Retina (tissue), 1 donor: ENCODE data around the gene MPO.

ENCODE experiments used
- DNase-seq: peaks from one replicate; pipeline ENCODE4 v3.0.0-alpha.2; 2016

MPO gene, protein sequence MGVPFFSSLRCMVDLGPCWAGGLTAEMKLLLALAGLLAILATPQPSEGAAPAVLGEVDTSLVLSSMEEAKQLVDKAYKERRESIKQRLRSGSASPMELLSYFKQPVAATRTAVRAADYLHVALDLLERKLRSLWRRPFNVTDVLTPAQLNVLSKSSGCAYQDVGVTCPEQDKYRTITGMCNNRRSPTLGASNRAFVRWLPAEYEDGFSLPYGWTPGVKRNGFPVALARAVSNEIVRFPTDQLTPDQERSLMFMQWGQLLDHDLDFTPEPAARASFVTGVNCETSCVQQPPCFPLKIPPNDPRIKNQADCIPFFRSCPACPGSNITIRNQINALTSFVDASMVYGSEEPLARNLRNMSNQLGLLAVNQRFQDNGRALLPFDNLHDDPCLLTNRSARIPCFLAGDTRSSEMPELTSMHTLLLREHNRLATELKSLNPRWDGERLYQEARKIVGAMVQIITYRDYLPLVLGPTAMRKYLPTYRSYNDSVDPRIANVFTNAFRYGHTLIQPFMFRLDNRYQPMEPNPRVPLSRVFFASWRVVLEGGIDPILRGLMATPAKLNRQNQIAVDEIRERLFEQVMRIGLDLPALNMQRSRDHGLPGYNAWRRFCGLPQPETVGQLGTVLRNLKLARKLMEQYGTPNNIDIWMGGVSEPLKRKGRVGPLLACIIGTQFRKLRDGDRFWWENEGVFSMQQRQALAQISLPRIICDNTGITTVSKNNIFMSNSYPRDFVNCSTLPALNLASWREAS

DNA sequence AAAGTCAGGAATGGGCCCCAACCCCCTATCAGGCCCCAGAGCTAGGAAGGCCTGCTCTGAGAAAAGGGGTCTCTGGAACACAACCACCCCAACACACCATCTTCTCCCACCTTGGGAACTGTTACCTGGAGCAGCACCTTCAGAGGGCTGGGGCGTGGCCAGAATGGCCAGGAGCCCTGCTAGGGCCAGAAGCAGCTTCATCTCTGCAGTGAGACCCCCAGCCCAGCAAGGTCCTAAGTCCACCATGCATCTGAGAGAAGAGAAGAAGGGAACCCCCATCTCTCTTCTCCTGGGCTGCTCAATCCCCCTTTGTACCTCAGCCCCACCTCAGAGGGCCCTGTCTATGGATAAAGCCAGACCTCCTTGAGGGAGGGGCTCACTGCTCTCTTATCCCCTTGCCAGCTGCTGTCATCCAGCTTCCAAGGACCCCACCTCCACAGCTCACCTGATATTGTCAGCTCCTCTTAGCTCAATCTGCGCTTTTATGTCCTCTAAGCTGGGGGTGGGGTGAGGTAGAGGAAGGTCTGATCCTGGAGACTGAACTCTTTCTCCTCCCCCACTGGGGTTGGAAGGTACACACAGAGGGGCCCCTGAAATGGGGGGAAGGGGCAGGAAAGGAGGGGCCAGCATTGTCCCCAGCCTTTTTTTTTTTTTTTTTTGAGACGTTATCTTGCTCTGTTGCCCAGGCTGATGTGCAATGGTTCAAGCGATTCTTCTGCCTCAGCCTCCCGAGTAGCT, at the start of gene MPO:
MPO (minus strand) TSS at position 456 of the 738 bp plus-strand sequence; CDS start at position 279, 177 bp downstream.
- DNase-seq, result no peak

DNA sequence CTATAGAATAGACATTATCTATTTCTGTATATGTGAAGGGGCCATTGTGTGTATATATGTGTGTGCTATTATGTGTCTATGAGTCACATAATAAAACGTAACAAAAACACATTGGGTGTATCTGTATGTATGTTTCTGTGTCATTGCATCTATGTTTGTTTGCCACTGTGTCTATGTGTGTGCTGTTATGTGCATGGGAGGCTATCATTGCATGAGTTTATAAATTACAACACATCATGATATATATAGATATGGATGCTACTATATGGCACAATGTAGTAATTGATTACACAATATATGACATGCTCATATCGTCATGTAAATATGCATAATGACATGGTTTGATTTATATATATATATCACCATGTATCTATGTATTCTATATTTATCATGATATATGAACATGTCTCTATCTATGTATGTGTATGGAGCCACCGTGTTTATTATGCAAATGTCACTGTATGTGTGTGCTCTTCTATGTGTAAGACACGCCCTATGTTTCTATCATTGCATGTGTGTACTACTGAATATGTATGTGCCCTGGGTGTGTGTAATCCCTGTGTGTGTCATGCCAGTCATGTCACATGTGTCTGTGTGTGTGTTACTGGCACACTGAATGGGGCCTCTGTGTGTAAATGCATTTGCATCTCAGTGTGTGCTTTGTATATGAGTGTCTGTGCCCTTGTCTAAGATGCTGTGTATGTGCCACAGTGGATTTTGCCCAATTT, 49.2 kb upstream of the MPO start:
- DNase-seq, result no peak

DNA sequence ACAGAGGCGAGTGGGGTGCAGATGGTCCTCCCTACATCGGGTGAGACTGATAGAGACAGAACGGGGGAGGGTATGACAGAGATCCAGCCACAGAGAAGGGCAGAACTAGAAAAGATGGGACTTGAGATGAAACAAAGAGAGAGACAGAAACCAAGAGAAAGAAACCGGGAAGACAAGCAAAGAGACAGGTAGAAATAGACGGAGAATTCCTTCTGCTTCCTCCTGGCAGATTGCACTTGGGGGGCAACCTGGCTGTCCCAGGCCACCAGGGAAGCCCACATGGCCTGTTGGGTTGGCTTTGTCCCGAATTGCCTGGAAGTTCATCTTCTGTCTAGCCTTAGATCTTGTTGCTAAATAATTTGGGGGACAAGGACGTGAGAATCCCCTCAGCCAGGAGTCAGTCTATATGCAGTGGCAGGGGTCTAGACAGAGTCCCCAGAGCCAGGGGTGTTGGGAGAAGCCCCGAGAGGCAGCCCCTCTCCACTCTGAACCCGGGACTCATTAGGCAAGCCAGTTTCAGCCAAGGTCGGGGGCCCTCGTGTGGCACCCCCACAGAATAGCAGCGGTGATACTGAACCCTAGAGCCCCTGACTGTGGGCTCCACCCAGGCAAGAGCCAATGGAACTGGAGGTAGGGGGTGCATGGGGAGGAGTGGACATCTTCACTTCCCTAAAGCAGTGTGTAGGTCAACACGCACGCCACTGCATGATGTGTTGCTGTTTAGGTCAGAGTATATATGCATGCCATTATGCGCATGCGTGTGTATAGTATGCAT, 48.5 kb upstream of the MPO start:
- peak; percentile 52 for DNase-seq

DNA sequence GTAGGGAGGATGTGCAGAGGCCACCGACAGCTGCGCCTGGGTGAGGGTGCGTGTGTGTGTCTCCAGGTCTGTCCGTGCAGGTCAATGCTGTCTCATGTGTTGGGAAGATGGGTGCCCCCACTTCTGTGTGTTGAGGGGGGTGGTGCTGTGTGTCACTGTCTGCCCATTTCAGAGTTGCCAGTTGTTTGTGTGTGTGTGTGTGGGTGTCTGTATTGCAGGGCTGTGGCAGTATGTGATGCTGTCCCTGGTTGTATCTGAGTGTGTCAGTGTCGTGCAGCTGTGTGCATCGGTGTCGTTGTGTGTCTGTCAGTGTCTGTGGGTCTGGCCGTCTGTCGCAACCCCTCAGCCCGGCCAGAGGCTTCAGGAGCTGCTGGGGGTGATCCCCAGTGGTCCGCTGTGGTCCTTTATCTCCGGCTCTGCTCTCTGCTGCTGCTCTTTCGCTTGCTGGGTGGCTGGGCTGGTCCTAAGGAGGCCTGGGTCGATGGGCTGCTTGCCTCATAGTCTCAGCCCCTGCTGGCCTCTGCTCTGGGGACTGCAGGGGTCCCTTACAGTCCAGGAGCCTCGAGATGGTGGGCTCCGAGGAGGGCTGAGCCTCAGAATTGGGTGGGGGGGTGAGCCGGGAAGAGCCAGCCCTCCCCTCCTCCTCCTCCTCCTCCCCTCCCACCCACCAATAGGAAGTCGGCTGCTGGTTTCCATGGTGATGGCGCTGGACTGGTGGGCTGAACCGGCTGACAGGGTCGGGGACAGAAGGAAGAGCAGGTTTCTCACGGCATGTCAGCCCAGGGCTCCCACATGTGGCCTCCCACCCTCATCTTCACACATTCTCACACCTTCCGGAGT, 47.7 kb upstream of the MPO start, which contains the start of gene TSPOAP1:
TSPOAP1 (minus strand) TSS at position 601 of the 840 bp plus-strand sequence. CDS start 875 bp downstream, outside the sequence.
- peak; percentile 85 for DNase-seq

DNA sequence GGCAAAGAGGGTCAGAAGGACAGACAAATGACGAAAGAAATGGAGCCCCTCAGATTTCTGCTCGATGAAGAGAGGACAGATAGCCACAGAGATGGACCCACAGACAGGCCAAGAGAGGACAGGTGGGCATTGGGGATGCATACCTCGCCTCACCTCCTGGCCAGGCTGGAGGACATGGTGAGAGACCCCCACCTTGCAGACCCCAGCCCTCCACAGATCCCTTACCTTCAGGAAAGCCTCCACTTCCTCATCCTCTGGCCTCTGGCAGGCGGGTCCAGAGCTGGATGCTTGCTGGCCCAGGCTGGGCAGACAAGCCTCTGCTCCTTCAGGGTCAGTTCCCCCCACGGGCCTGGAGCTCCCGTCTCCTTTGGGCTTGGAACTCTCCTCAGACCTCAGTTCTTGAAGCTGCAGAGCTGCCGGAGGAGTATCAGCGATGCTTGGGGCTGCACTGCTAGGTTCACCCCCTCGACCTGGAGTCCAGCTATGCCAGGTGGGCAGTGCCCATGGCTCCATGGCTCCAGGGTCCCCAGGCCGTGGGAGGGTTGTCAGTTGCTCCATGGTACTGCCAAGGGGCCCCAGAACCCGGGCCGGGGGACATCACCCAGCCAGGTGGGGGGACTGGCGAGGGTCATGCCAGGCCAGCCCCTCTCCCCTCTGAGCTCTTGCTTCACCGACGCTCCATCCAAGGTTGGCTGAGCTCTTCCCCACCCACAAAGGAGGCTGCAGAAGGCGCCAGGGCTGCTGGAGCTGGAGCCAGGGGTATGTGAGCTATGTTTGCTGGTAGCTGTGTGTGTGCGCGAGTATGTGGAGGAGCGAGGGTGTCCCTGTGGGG, 46.8 kb upstream of the MPO start:
- no peak for DNase-seq

GRCh38 chr17:58326609-58327362, 46.1 kb upstream of the MPO start:
- no peak for DNase-seq

DNA sequence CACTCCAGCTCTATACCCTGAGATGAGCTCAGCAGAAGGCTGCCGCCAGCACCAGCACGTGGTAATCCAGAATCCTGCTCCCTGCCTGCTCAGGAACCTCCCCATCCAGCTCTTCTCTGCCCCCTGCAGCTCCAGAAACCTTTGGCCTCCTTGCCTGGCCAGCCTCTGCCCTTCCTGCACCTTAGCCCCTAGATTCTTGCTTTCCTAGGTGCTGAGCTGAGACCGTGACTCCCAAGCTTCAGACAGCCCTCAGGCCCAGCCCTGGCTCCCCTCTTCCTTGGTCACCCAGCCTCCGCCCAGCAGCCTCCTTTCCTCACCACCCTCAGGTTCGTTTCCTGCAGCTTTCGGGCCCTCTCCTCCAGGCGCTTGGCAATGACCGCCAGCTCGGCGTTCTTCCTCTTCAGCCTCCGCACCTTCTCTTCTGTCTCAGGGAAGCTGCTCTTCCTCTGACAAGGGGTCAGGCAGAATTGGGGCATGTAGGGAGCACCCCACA, 45.3 kb upstream of the MPO start:
- DNase-seq, result no peak

DNA sequence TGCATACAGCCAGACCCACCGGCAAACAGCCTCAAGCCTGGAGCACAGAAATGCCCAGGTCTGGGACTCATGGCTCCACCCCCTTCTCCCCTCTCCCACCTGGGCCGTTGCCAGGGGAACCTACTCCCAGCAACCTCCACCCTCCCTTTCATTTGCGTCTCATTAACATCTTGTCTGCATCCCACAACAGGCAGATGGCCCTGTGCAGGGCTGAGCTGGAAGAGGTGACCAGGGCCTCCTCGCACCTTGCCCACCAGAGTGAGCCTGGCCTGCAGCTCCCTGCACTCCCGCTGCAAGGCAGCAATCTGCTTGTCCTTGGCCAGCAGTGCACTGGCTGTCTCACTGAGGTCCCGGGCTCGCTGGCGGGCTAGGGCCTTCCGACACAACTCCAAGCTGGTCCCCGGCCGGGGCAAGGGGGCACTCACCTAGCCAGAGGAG, 44.6 kb upstream of the MPO start:
- DNase-seq, result no peak

DNA sequence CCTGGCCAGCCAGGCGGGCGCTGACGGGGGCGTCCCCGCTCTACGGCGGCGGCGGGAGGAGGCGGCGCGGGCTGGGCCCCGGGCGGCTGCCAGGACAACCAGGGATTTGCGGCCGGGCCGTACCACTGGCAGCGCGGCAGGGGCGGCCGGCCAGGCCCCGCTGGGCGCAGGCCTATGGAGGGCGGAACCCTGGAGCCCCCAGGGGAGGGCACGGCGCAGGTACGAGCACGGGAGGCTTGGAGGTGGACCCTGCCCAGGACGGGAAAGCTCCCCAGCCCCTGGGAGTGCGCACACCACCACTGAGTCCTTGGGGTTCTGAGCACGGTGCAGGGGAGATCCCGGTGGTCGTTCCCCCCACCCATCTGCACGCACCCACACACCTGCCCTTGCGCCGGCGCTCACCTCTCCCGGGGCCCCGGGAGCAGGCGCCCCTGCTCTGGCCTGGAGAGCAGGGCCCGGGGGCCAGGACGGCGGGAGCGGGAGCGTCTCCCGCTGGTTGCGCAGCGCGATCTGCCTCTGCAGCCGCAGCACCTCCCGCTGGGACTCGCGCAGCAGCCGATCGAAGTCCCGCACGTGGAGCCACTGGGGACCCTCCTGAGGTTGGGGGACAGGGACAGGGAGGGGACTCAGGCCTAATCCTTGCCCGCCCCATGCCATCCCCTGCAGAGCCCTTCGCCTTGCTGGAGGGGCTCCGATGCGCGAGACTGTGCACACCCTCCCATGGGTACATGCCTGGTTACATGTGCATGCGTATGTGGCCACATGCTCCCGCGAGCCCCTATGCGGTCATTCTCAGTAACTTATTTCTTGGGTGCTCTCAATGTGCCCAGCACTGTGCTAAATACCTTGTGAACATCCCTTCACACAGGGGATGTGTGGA, 43.9 kb upstream of the MPO start:
- DNase-seq, result peak; percentile 82

GRCh38 chr17:58324056-58324408, 43.3 kb upstream of the MPO start:
- DNase-seq, result no peak

GRCh38 chr17:58323366-58324055, 42.8 kb upstream of the MPO start:
- no peak for DNase-seq

- no peak for DNase-seq
Measured at GRCh38 chr17:58322581-58323185, 41.9 kb upstream of the MPO start.

DNA sequence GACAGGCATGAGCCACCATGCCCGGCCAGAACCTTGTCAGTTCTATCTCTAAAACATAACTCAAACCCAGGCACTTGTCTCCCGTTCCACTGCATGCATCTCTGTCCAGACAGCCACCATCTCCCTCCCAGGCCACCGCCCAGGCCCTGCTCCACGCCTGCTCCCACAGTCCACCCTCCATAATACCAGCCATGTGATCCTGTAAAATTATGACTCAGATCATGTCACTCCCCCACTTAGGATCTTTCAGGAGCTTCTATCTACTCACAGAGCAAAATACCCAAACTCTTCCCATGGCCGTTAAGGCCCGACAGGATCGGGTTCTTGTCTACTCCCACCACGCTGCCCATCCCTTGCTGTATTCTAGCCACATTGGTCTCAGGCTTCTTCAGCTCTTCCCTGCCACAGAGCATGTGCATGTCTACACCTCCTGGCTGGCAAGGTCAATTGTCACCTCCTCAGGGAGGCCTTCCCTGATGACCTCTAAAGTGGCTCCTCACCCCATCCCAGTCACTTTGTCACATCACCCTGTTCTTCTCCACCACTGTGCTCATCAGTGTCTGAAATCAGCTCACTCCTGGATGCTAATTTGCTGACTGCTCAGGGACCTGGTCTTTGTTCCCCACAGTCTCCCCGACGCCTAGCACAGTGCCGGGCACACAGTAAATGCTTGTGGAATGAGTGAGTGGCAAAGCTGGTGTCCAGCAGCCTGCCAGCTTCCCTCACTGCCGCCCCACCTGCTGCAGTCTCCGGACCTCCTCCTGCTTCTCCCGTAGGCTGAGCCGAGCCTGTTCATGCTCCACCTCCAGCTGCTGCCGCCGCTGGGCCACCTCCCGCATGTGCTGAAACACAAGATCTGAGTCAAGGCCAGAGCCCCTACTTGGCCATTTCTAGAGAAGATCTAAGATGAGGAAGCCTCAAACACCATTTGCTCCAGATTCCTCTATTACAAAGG, 41.1 kb upstream of the MPO start:
- DNase-seq, result no peak

DNA sequence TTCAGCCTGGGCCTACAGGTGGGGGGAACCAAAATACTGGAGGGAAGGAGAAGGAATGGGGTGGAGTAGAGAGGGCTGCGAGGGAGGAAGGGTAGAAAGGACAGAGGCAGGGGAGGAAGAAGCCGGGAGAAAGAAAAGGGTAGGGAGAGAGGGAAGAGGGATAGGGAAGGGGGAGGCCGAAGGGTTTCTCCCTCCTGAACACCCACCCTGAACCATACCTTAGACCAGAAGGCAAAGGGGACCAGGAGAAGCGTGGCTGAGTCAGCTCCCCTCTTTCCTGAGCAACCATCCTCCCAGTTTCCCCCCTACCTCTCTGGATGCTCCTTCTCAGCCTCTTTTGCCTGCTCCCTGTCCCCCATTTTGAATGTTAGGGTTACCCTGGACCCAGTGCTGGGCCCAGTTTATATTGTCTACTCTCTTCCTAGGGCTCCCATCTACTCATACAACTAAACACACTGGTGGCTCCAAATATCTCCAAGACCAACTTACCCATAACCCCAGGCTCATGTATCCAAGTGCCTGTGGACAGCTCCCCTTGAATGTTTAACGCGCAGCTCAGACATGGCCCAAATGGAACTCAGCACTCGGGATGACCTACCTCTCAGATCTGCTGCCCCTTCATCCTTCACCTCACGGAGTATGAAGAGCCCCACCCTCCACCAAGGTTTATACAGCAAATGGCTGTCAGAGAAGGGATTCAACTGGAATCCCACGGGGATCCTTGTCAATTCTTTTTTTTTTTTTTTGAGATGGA, 40.0 kb upstream of the MPO start:
- DNase-seq, result no peak

DNA sequence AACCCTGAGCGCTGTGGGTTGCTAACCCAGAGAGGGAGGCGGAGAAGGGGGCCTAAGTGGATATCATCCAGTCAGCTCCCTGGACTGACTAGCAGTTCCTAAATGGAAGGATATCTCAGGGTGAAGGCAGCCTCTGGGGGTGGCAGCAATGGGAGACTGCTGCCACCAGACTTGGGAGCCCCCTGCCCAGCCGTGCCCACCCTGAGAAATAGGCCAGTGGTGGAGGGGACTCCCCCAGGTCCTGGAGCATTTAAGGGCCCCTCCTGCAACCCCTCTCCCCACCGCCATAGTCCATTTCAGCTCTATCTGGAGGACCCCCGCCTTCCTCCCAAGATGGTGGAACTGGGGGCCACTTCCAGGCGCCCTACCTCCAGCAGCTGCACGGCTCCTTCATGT, 39.4 kb upstream of the MPO start:
- DNase-seq, result no peak
